ENCODE results near the gene LARGE1. TPM values are rescaled to one million over a fixed set of nuclear protein-coding genes. Genes with fewer than 3 reads are reported as not detected.

LARGE1 gene
- total RNA-seq, 1 donor from 2014 or later, result 27.4 TPM

DNA sequence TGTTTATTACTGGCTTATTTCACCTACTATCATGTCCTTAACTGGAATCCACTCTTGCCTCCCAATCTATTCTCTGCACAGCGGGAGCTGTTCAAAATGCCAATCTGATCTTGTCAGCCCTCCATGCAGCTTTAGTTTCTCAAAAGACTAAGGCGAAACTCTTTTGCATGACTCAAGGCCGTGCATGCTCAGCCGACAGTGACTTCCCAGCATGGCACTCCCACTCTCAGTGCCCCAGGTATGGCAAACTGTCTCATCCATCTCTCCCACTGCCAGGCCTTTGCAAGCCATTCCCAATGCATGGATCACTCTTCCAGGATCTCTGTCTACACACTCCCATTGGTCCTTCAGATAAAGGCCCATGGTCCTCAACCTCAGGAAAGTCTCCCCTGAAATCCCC is 245.9 kb downstream of the LARGE1 start:
- H3K9me3 ChIP-seq, result no peaks in the 10 kb centered on the region
- H3K27me3 ChIP-seq (ENCODE audit: low read depth), result no peaks in the 10 kb centered on the region
- ATAC-seq, result no peak
- intact Hi-C loops (cut with DNase I), result no loop called here
- H3K4me1 ChIP-seq, result no peaks in the 10 kb centered on the region
- no peak overlapping the region for H3K27ac ChIP-seq
- no peak overlapping the region for H3K4me3 ChIP-seq
- DNase-seq, result no peak
- TF ChIP-seq CTCF (IDR thresholded peaks at IDR 0.05), result no peak
- H3K36me3 ChIP-seq, result no peaks in the 10 kb centered on the region

DNA sequence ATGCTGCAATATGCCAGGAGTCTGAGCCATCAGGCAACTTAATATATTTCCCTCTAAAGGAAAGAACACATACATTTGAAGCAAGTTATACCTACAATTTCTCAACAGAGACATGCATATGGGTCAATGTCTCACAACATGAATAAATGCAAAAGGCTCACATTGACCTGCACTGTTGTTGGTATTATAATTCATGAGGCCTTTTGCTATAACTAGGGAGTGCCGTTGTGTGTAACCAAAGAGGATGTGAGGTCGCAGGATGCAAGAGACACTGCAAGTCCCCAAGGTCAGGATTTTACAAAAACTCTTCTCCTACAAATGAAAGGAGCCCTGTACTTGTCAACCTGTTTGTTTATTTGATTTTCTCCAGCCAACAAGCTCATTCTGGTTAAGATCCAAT is 250.5 kb downstream of the LARGE1 start:
- intact Hi-C loops (cut with DNase I), result no loop called here
- no peak for ATAC-seq
- no peak for DNase-seq
- H3K27ac ChIP-seq, result no peak overlapping the region
- TF ChIP-seq CTCF (IDR thresholded peaks at IDR 0.05), result no peak
- H3K4me3 ChIP-seq, result no peak overlapping the region
- no peaks in the 10 kb centered on the region for H3K9me3 ChIP-seq
- H3K4me1 ChIP-seq, result no peaks in the 10 kb centered on the region
- no peaks in the 10 kb centered on the region for H3K27me3 ChIP-seq (ENCODE audit: low read depth)
- H3K36me3 ChIP-seq, result no peaks in the 10 kb centered on the region

- DNase-seq, result no peak
- Histone ChIP-seq H3K27ac (no peak overlapping the region), H3K36me3 (no peaks in the 10 kb centered on the region), H3K27me3 (ENCODE audit: low read depth) (no peaks in the 10 kb centered on the region), H3K4me1 (no peaks in the 10 kb centered on the region), H3K4me3 (no peak overlapping the region), H3K9me3 (no peaks in the 10 kb centered on the region)
- no peak for TF ChIP-seq CTCF (IDR thresholded peaks at IDR 0.05)
- peak in 1 of 2 donors; percentile 29 for ATAC-seq
- intact Hi-C loops (cut with DNase I), result no loop called here
Measured at GRCh38 chr22:33666961-33667619, 253.2 kb downstream of the LARGE1 start.

DNA sequence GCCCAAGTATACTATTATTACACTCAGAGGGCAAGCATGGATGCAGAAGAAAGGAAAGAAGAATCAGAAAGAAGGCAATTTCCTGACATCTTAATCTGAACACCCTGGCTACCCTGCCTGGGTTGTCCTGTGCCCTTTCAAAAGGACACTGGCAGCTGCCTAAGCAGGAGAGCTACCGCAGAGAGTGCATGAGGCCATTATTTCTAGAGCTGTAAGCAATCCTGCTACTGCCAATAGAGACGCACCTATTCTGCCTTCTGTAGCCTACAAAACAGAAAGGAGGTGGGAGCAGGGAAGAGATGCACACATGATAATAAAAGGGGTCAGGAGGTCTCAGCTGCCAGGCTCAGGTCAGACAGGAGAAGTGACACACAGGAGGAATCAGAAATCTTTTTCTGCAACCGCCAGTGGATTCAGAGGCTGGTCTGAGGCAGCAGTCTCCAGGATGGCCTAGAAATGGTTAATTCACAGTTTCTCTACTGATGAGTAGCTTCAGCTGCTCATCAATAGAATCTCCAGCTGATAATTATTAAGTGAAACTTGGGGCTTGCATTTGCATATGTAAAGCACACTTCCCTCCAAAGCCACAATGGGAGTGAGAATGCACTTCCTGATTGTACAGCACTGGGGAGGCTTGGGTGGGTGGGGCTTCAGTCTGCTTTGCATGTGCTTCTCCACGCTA is 253.9 kb downstream of the LARGE1 start:
- Histone ChIP-seq H3K27me3 (ENCODE audit: low read depth) (no peaks in the 10 kb centered on the region), H3K27ac (no peak overlapping the region), H3K9me3 (no peaks in the 10 kb centered on the region), H3K4me3 (no peak overlapping the region), H3K36me3 (no peaks in the 10 kb centered on the region), H3K4me1 (no peaks in the 10 kb centered on the region)
- intact Hi-C loops (cut with DNase I), result no loop called here
- ATAC-seq (no peak), DNase-seq (no peak)
- no peak for TF ChIP-seq CTCF (IDR thresholded peaks at IDR 0.05)

DNA sequence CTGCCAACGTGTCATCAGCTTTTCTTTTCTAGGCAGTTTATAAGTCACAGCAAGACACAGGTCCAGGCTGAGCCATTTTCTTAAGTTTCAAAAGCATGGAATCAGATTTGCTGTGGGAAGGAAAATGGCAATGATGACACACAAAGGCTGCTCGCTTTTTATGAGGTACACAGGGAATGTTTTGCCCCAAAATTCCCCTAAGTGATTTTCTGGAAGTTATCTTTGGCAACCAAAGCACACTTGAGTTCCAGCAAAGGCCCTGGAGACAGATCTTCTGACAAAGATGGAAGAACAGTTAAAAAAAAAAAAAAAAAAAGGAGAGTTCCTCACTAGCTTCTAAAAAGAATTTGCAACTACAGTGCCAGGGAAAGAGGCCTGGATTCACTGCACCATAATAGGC is 260.8 kb downstream of the LARGE1 start:
- ATAC-seq (no peak), DNase-seq (no peak)
- intact Hi-C loops (cut with DNase I), result no loop called here
- Histone ChIP-seq H3K4me3 (no peak overlapping the region), H3K27ac (peak overlapping the region; percentile 47), H3K36me3 (no peaks in the 10 kb centered on the region), H3K27me3 (ENCODE audit: low read depth) (no peaks in the 10 kb centered on the region), H3K9me3 (no peaks in the 10 kb centered on the region), H3K4me1 (peaks cover 4% of the 10 kb centered on the region)
- no peak for TF ChIP-seq CTCF (IDR thresholded peaks at IDR 0.05)

Measured in lower lobe of right lung (tissue), 2 donors.